Measurements from ENCODE around the gene ASPDH.

GRCh38 chr19:50535672-50536187 lies 22.0 kb upstream of the ASPDH start:
- TF ChIP-seq POLR2A (IDR thresholded peaks at IDR 0.05; ENCODE audit: low read depth, low read length) = no peak
- TF ChIP-seq CTCF (conservative IDR thresholded peaks at IDR 0.05; ENCODE audit: low read depth, low read length) = no peak
- no peak for TF ChIP-seq MXI1 (IDR thresholded peaks at IDR 0.05; ENCODE audit: borderline replicate concordance, low read depth, low read length)
- TF ChIP-seq RFX5 (IDR thresholded peaks at IDR 0.05; ENCODE audit: low read depth, low read length) = no peak
- no peak for TF ChIP-seq SMC3 (IDR thresholded peaks at IDR 0.05; ENCODE audit: low read depth, low read length)
- no peak for TF ChIP-seq RAD21 (IDR thresholded peaks at IDR 0.05; ENCODE audit: low read length)
- no peak for TF ChIP-seq NFE2L2 (IDR thresholded peaks at IDR 0.05; ENCODE audit: low read depth, low read length)
- no peak for TF ChIP-seq MAZ (IDR thresholded peaks at IDR 0.05; ENCODE audit: borderline replicate concordance, low read depth, low read length)
- TF ChIP-seq USF2 (IDR thresholded peaks at IDR 0.05; ENCODE audit: low read depth, low read length) = no peak
- TF ChIP-seq CEBPB (IDR thresholded peaks at IDR 0.05; ENCODE audit: low read depth, low read length) = no peak
